SIG-M5 (cell line): ENCODE data around the gene UFSP1.
"Not testable (repeated sequence)": the region's sequence is repeated elsewhere in the genome, so short reads cannot be mapped to it uniquely, and the experiment has no call there.

ENCODE experiments used
- DNase-seq: peaks from one replicate; lab custom pipeline; 2025; lab: John Stamatoyannopoulos, UW

UFSP1 gene

GRCh38 chr7:100888988-100889750 is at the start of gene UFSP1:
Gene UFSP1, minus strand, starts transcription at chr7:100889715. Its CDS starts 444 bp downstream, at chr7:100889271.
- DNase-seq: no peak

- not testable (repeated sequence) for DNase-seq
Measured at GRCh38 chr7:100936167-100936566, 46.7 kb upstream of the UFSP1 start.

- not testable (repeated sequence) for DNase-seq
Measured at GRCh38 chr7:100935381-100935780, 45.9 kb upstream of the UFSP1 start.

GRCh38 chr7:100933734-100934133 is 44.2 kb upstream of the UFSP1 start:
- DNase-seq: no peak

GRCh38 chr7:100929808-100930174 is 40.3 kb upstream of the UFSP1 start:
- DNase-seq: no peak

GRCh38 chr7:100923616-100924015 is 34.1 kb upstream of the UFSP1 start:
- DNase-seq: not testable (repeated sequence)

- DNase-seq: no peak
Measured at GRCh38 chr7:100921039-100921438, 31.5 kb upstream of the UFSP1 start.

- not testable (repeated sequence) for DNase-seq
Measured at GRCh38 chr7:100919779-100920437, 30.4 kb upstream of the UFSP1 start.

- DNase-seq: not testable (repeated sequence)
Measured at GRCh38 chr7:100919335-100919734, 29.8 kb upstream of the UFSP1 start.

- no peak for DNase-seq
Measured at GRCh38 chr7:100914879-100915447, 25.4 kb upstream of the UFSP1 start.

GRCh38 chr7:100914208-100914878 is 24.8 kb upstream of the UFSP1 start:
- no peak for DNase-seq

- no peak for DNase-seq
Measured at GRCh38 chr7:100911484-100911883, 22.0 kb upstream of the UFSP1 start.

- not testable (repeated sequence) for DNase-seq
Measured at GRCh38 chr7:100910443-100910842, 20.9 kb upstream of the UFSP1 start.

- no peak for DNase-seq
Measured at GRCh38 chr7:100908512-100908911, 19.0 kb upstream of the UFSP1 start.

GRCh38 chr7:100902638-100903037 is 13.1 kb upstream of the UFSP1 start:
- DNase-seq: no peak

- no peak for DNase-seq
Measured at GRCh38 chr7:100901921-100902332, 12.4 kb upstream of the UFSP1 start.

GRCh38 chr7:100900978-100901377 is 11.5 kb upstream of the UFSP1 start:
- DNase-seq: no peak

- DNase-seq: no peak
Measured at GRCh38 chr7:100899432-100899831, 9.9 kb upstream of the UFSP1 start.

- DNase-seq: no peak
Measured at GRCh38 chr7:100897772-100898454, 8.4 kb upstream of the UFSP1 start.

- no peak for DNase-seq
Measured at GRCh38 chr7:100896732-100897608, 7.5 kb upstream of the UFSP1 start.
